22Rv1 (cell line): ENCODE measurements around the gene ZNF516.

Source experiments
- H3K27ac ChIP-seq: fragments of 450-650 bp; 2 replicates; pipeline ENCODE4 v1.5.1; 2017
- ZFX ChIP-seq: fragments of 450-650 bp; IDR thresholded peaks from 2 replicates; pipeline ENCODE4 v1.6.1; 2017; ENCODE audit warnings: antibody characterized with exemption, borderline replicate concordance
- TF ChIP-seq, protein P1 (sequence below): fragments of 450-650 bp; IDR thresholded peaks from 2 replicates; pipeline ENCODE4 v1.5.1; 2017; ENCODE audit warnings: mild to moderate bottlenecking

Gene ZNF516

GRCh38 chr18:76522122-76522503 is 27.1 kb upstream of the ZNF516 start:
- TF ChIP-seq, protein P1, sequence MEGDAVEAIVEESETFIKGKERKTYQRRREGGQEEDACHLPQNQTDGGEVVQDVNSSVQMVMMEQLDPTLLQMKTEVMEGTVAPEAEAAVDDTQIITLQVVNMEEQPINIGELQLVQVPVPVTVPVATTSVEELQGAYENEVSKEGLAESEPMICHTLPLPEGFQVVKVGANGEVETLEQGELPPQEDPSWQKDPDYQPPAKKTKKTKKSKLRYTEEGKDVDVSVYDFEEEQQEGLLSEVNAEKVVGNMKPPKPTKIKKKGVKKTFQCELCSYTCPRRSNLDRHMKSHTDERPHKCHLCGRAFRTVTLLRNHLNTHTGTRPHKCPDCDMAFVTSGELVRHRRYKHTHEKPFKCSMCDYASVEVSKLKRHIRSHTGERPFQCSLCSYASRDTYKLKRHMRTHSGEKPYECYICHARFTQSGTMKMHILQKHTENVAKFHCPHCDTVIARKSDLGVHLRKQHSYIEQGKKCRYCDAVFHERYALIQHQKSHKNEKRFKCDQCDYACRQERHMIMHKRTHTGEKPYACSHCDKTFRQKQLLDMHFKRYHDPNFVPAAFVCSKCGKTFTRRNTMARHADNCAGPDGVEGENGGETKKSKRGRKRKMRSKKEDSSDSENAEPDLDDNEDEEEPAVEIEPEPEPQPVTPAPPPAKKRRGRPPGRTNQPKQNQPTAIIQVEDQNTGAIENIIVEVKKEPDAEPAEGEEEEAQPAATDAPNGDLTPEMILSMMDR = no peak
- TF ChIP-seq ZFX = no peak
- H3K27ac ChIP-seq = no peak overlapping the region

DNA sequence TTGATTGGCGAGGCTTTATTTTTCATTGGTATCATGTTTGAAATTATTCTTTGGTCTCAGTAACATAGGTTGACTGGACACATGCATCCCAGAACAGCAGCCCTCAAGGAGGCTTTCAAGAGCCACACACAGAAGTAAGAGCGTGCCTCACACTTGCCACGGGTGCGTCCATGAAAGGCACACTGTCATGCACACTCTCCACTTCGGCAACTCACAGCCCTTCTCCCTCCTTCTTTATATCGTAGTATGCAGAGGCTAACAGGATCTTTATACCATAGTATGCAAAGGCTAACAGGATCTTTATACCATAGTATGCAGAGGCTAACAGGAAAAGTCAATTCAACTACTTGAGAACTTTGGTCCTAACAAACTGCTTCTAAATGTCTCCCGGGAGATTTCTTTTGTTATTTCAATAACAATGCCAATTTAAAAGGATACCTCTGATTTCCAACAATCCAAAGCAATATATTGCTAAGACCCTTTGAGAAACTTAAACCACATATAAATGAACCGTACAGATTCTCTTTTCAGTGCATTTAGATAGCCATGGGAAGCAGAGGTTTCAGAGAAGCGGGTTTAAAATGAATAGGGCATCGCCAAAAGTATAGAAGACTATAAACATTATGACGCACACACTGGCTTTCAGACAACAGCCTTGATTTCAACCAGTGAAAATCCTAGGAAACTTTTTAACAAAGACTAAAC is 26.5 kb upstream of the ZNF516 start:
- no peak overlapping the region for H3K27ac ChIP-seq

GRCh38 chr18:76518860-76519538 is 24.0 kb upstream of the ZNF516 start:
- TF ChIP-seq, protein P1 = no peak
- TF ChIP-seq ZFX = no peak
- no peak overlapping the region for H3K27ac ChIP-seq

More for the DNA sequence above, 26.5 kb upstream of the ZNF516 start:
- no peak for TF ChIP-seq ZFX
- TF ChIP-seq, protein P1 = no peak

DNA sequence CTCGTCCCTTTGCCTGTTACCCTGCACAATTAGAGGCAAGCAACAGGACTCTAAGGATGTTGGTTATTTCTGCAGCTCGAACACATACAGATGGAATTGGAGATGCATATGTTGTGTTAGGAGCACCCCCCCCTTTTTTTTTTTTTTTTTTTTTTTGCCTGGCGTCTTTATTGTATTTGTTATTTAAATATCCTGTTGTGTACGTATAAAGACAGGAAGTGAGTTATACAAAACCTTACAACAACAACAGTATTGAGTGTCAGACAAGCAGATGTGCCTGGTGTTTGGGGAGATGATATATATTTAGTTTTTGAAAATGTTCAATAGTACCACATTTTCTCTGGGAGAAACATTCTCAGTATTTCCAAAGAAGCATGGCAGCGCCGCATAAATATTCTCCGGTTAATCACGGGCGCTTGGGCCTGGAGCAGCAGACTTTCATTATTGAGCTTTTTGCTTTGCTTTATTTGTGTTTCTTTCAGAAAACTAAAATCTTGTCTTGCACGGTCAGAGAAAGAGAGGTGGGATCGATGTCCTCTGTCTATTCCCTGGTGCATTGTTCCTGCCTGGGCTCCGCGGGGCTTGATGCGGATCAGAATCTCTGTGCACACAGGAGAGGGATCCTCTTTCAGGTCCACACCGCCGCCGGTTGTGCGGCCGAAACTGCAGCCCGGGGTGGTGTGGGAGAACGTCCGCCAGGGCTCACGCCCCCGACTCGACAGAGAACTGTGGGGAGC is 23.2 kb upstream of the ZNF516 start:
- TF ChIP-seq ZFX = no peak
- TF ChIP-seq, protein P1 = no peak
- H3K27ac ChIP-seq = no peak overlapping the region

- no peak for TF ChIP-seq ZFX
- TF ChIP-seq, protein P1 = no peak
- no peak overlapping the region for H3K27ac ChIP-seq
Observed at GRCh38 chr18:76515576-76515975, 20.5 kb upstream of the ZNF516 start.

DNA sequence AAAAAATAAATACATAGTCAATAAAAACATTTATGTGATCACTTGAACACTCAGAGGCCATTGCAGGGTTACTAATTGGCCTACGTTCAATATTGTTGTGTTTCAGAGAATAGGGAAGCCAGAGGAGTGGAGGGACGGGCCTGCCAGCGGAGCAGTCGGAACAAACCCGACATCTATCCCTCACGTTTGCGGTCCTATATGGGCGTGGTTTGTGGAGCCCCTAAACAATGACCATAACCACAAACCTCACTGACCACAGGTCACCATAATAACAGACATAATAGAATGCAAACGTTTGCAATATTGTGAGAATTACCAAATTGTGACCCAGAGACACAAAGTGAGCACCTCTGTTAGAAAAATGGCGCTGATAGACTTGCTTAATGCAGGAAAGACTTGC is 19.5 kb upstream of the ZNF516 start:
- TF ChIP-seq, protein P1 = no peak
- no peak for TF ChIP-seq ZFX
- no peak overlapping the region for H3K27ac ChIP-seq
